Loucy (cell line): Measurements from ENCODE around the gene FXR1.

ENCODE experiments used
- H2AFZ ChIP-seq: fragments of 200-600 bp; sonication (generic); 2 replicates; pipeline ENCODE4 v1.6.0; 2016; ENCODE audit warnings: antibody characterized with exemption, mild to moderate bottlenecking, low read length, moderate library complexity
- H3F3A ChIP-seq: fragments of 200-600 bp; 2 replicates; pipeline ENCODE4 v1.6.0; 2016; ENCODE audit warnings: antibody characterized with exemption, low read depth, mild to moderate bottlenecking
- H3K27me3 ChIP-seq: fragments of 200-600 bp; sonication (generic); 2 replicates; pipeline ENCODE4 v1.6.1; 2014; ENCODE audit warnings: low read length, mild to moderate bottlenecking; ENCODE audit not compliant: insufficient read depth, poor library complexity, severe bottlenecking
- H3K36me3 ChIP-seq: fragments of 200-600 bp; sonication (generic); 2 replicates; pipeline ENCODE4 v1.6.1; 2016; ENCODE audit warnings: low read length; ENCODE audit not compliant: insufficient read depth
- H3K4me1 ChIP-seq: fragments of 200-600 bp; sonication (generic); 2 replicates; pipeline ENCODE4 v1.5.1; 2014; ENCODE audit warnings: low read length, mild to moderate bottlenecking; ENCODE audit not compliant: insufficient read depth, poor library complexity, severe bottlenecking
- H3K4me2 ChIP-seq: fragments of 200-600 bp; sonication (generic); 2 replicates; pipeline ENCODE4 v1.6.0; 2014; ENCODE audit warnings: antibody characterized with exemption, low read length, low read depth, mild to moderate bottlenecking; ENCODE audit not compliant: poor library complexity, severe bottlenecking
- H3K4me3 ChIP-seq: fragments of 200-600 bp; sonication (generic); 2 replicates; pipeline ENCODE4 v1.5.1; 2014; ENCODE audit warnings: low read length, mild to moderate bottlenecking, mixed read lengths; ENCODE audit not compliant: poor library complexity, severe bottlenecking
- H3K79me2 ChIP-seq: fragments of 200-600 bp; sonication (generic); 2 replicates; pipeline ENCODE4 v1.6.1; 2014; ENCODE audit warnings: low read length; ENCODE audit not compliant: insufficient read depth
- H3K9ac ChIP-seq: fragments of 200-600 bp; sonication (generic); 2 replicates; pipeline ENCODE4 v1.6.0; 2014; ENCODE audit warnings: mild to moderate bottlenecking, low read depth, low read length, moderate library complexity; ENCODE audit not compliant: poor library complexity, severe bottlenecking
- H3K9me2 ChIP-seq: fragments of 200-600 bp; sonication (generic); replicated peaks from 2 replicates; pipeline ENCODE4 v1.6.1; 2016; ENCODE audit warnings: low read depth, low read length, mixed read lengths
- H3K9me3 ChIP-seq: fragments of 200-600 bp; sonication (generic); 2 replicates; pipeline ENCODE4 v1.6.1; 2014; ENCODE audit warnings: mild to moderate bottlenecking, antibody characterized with exemption, low read length, low read depth; ENCODE audit not compliant: insufficient read depth
- H4K20me1 ChIP-seq: fragments of 200-600 bp; sonication (generic); 2 replicates; pipeline ENCODE4 v1.6.0; 2014; ENCODE audit warnings: antibody characterized with exemption, low read length, mild to moderate bottlenecking; ENCODE audit not compliant: insufficient read depth, poor library complexity, severe bottlenecking
- CTCF ChIP-seq: fragments of 200-600 bp; sonication (generic); conservative IDR thresholded peaks from 2 replicates; pipeline ENCODE4 v1.5.1; 2014; ENCODE audit warnings: mild to moderate bottlenecking, antibody characterized with exemption, low read length
- EZH2phosphoT487 ChIP-seq: fragments of 200-600 bp; IDR thresholded peaks from 2 replicates; pipeline ENCODE4 v1.6.1; 2018; ENCODE audit warnings: antibody characterized with exemption, mild to moderate bottlenecking, moderate library complexity, borderline replicate concordance

The FXR1 gene

GRCh38 chr3:180979961-180980360, 67.5 kb downstream of the FXR1 start:
- H3K36me3 ChIP-seq: peaks cover 36% of the 10 kb centered on the region
- H3K9me2 ChIP-seq: no peaks in the 10 kb centered on the region
- TF ChIP-seq EZH2phosphoT487 (no peak), CTCF (no peak)
- H4K20me1 ChIP-seq: no peaks in the 10 kb centered on the region
- no peaks in the 10 kb centered on the region for H3K27me3 ChIP-seq
- no peaks in the 10 kb centered on the region for H3K79me2 ChIP-seq
- H3K9ac ChIP-seq: no peak overlapping the region
- H3K4me3 ChIP-seq: no peak overlapping the region
- no peaks in the 10 kb centered on the region for H3K9me3 ChIP-seq
- no peaks in the 10 kb centered on the region for H3K4me1 ChIP-seq
- no peak overlapping the region for H2AFZ ChIP-seq
- no peaks in the 10 kb centered on the region for H3F3A ChIP-seq
- H3K4me2 ChIP-seq: no peak overlapping the region

- H3K4me2 ChIP-seq: no peak overlapping the region
- H2AFZ ChIP-seq: no peak overlapping the region
- no peaks in the 10 kb centered on the region for H3K79me2 ChIP-seq
- H4K20me1 ChIP-seq: no peaks in the 10 kb centered on the region
- H3K4me3 ChIP-seq: no peak overlapping the region
- H3K36me3 ChIP-seq: peaks cover 30% of the 10 kb centered on the region; the same call in 1 of the 2 replicates
- no peaks in the 10 kb centered on the region for H3K9me2 ChIP-seq
- H3K9me3 ChIP-seq: no peaks in the 10 kb centered on the region
- no peaks in the 10 kb centered on the region for H3F3A ChIP-seq
- H3K4me1 ChIP-seq: no peaks in the 10 kb centered on the region
- no peak for TF ChIP-seq EZH2phosphoT487
- no peak for TF ChIP-seq CTCF
- H3K9ac ChIP-seq: no peak overlapping the region
- no peaks in the 10 kb centered on the region for H3K27me3 ChIP-seq
Measured at GRCh38 chr3:180980611-180981010, 68.1 kb downstream of the FXR1 start.

- Histone ChIP-seq H2AFZ (no peak overlapping the region), H3K9ac (no peak overlapping the region), H4K20me1 (no peaks in the 10 kb centered on the region), H3K9me3 (no peaks in the 10 kb centered on the region), H3K4me2 (no peak overlapping the region), H3K4me1 (no peaks in the 10 kb centered on the region), H3K27me3 (no peaks in the 10 kb centered on the region), H3K9me2 (no peaks in the 10 kb centered on the region), H3K36me3 (peaks cover 19% of the 10 kb centered on the region; the same call in 1 of the 2 replicates), H3K79me2 (no peaks in the 10 kb centered on the region), H3K4me3 (no peak overlapping the region), H3F3A (no peaks in the 10 kb centered on the region)
- no peak for TF ChIP-seq CTCF
- no peak for TF ChIP-seq EZH2phosphoT487
Measured at GRCh38 chr3:180981912-180982311, 69.4 kb downstream of the FXR1 start.
